ENCODE measurements around the gene NFIC.
A peak's percentile ranks its signal among the peaks of the same experiment; 100 is the strongest.
"Not testable (repeated sequence)": the region's sequence is repeated elsewhere in the genome, so short reads cannot be mapped to it uniquely, and the experiment has no call there.

The NFIC gene

GRCh38 chr19:3503036-3503572 lies 136.7 kb downstream of the NFIC start:
- in situ Hi-C loops (cut with HindIII; ENCODE audit: low pct_unique_long_range_greater_than_20kb, low sequenced_read_pairs), result no loop called here
- TF ChIP-seq JUND (IDR thresholded peaks at IDR 0.05; ENCODE audit: low read depth), result no peak
- no peak for DNase-seq (ENCODE audit: low read depth in 1 of 2, low spot score in 1 of 2)

GRCh38 chr19:3504735-3505134 lies 138.4 kb downstream of the NFIC start:
- in situ Hi-C loops (cut with HindIII; ENCODE audit: low pct_unique_long_range_greater_than_20kb, low sequenced_read_pairs), result no loop called here
- DNase-seq (ENCODE audit: low read depth in 1 of 2, low spot score in 1 of 2), result no peak

GRCh38 chr19:3505598-3506383 lies 139.4 kb downstream of the NFIC start, which contains the start of gene FZR1:
Gene FZR1 (plus strand): TSS chr19:3506311. CDS start chr19:3522990, 16,679 bp downstream.
- peak; percentile 92 to 98 for DNase-seq (ENCODE audit: low read depth in 1 of 2, low spot score in 1 of 2)
- in situ Hi-C loops (cut with HindIII; ENCODE audit: low pct_unique_long_range_greater_than_20kb, low sequenced_read_pairs), result no loop called here
- no peak for TF ChIP-seq JUND (IDR thresholded peaks at IDR 0.05; ENCODE audit: low read depth)

More at GRCh38 chr19:3504735-3505134, 138.4 kb downstream of the NFIC start:
- no peak for TF ChIP-seq JUND (IDR thresholded peaks at IDR 0.05; ENCODE audit: low read depth)

GRCh38 chr19:3506384-3507340 lies 140.3 kb downstream of the NFIC start:
- no peak for DNase-seq (ENCODE audit: low read depth in 1 of 2, low spot score in 1 of 2)
- no peak for TF ChIP-seq JUND (IDR thresholded peaks at IDR 0.05; ENCODE audit: low read depth)
- in situ Hi-C loops (cut with HindIII; ENCODE audit: low pct_unique_long_range_greater_than_20kb, low sequenced_read_pairs), result no loop called here

- no peak for DNase-seq (ENCODE audit: low read depth in 1 of 2, low spot score in 1 of 2)
- TF ChIP-seq JUND (IDR thresholded peaks at IDR 0.05; ENCODE audit: low read depth), result no peak
- in situ Hi-C loops (cut with HindIII; ENCODE audit: low pct_unique_long_range_greater_than_20kb, low sequenced_read_pairs), result no loop called here
These were observed 141.2 kb downstream of the NFIC start for GRCh38 chr19:3507371-3508120.

- in situ Hi-C loops (cut with HindIII; ENCODE audit: low pct_unique_long_range_greater_than_20kb, low sequenced_read_pairs), result not testable (repeated sequence)
- peak in 1 of 2 experiments; percentile 28 for DNase-seq (ENCODE audit: low read depth in 1 of 2, low spot score in 1 of 2)
These were observed 141.8 kb downstream of the NFIC start for GRCh38 chr19:3508121-3508661.

GRCh38 chr19:3508771-3509535 lies 142.6 kb downstream of the NFIC start:
- no peak for TF ChIP-seq JUND (IDR thresholded peaks at IDR 0.05; ENCODE audit: low read depth)
- DNase-seq (ENCODE audit: low read depth in 1 of 2, low spot score in 1 of 2), result no peak
- in situ Hi-C loops (cut with HindIII; ENCODE audit: low pct_unique_long_range_greater_than_20kb, low sequenced_read_pairs), result no loop called here

- no peak for DNase-seq (ENCODE audit: low read depth in 1 of 2, low spot score in 1 of 2)
- in situ Hi-C loops (cut with HindIII; ENCODE audit: low pct_unique_long_range_greater_than_20kb, low sequenced_read_pairs), result no loop called here
- no peak for TF ChIP-seq JUND (IDR thresholded peaks at IDR 0.05; ENCODE audit: low read depth)
These were observed 143.2 kb downstream of the NFIC start for GRCh38 chr19:3509566-3509989.

GRCh38 chr19:3510727-3511126 lies 144.3 kb downstream of the NFIC start:
- in situ Hi-C loops (cut with HindIII; ENCODE audit: low pct_unique_long_range_greater_than_20kb, low sequenced_read_pairs), result no loop called here
- no peak for DNase-seq (ENCODE audit: low read depth in 1 of 2, low spot score in 1 of 2)
- no peak for TF ChIP-seq JUND (IDR thresholded peaks at IDR 0.05; ENCODE audit: low read depth)

GRCh38 chr19:3511506-3512251 lies 145.3 kb downstream of the NFIC start:
- in situ Hi-C loops (cut with HindIII; ENCODE audit: low pct_unique_long_range_greater_than_20kb, low sequenced_read_pairs), result no loop called here
- no peak for DNase-seq (ENCODE audit: low read depth in 1 of 2, low spot score in 1 of 2)
- no peak for TF ChIP-seq JUND (IDR thresholded peaks at IDR 0.05; ENCODE audit: low read depth)
